H1 (cell line): ENCODE measurements around the gene ABHD17B. TPM values are rescaled to one million over a fixed set of nuclear protein-coding genes. Genes with fewer than 3 reads are reported as not detected.

Source experiments
- CTCF ChIA-PET: fragments of 300-600 bp; sonication (Branson Sonifier 250); formaldehyde crosslinking; loops from one replicate; lab custom pipeline; 2021; ENCODE audit not compliant: partially characterized antibody; lab: Charles Lee
- POLR2A ChIA-PET: fragments of 300-600 bp; sonication (Branson Sonifier 250); formaldehyde crosslinking; loops from one replicate; lab custom pipeline; 2021; ENCODE audit warnings: inconsistent platforms; ENCODE audit not compliant: partially characterized antibody; lab: Charles Lee
- DNase-seq, 2 experiments: peaks; one replicate each; pipeline versions ENCODE4 v3.0.0 to v3.0.0-alpha.2; 2010 to 2022; ENCODE audit warnings: low spot score in 2 of 2, low read depth in 1 of 2, mixed read lengths in 1 of 2
- FAIRE-seq: peaks from 2 replicates; lab custom pipeline; 2011; peaks lifted over from hg19 to GRCh38; lab: Jason Lieb, UNC
- H2AFZ ChIP-seq: 2 replicates; pipeline ENCODE4 v1.8.1; 2012; ENCODE audit warnings: low read length, inconsistent platforms
- H2AK5ac ChIP-seq: 2 replicates; pipeline ENCODE4 v1.6.1; 2013; ENCODE audit warnings: low read depth, low read length
- H2BK120ac ChIP-seq: replicated peaks from 2 replicates; pipeline ENCODE3; 2013; ENCODE audit warnings: low read depth, low read length, inconsistent platforms
- H2BK12ac ChIP-seq: 2 replicates; pipeline ENCODE4 v1.6.1; 2013; ENCODE audit warnings: low read depth, low read length
- H2BK15ac ChIP-seq: 2 replicates; pipeline ENCODE4 v1.6.1; 2013; ENCODE audit warnings: low read length
- H2BK20ac ChIP-seq: 2 replicates; pipeline ENCODE4 v1.6.1; 2013; ENCODE audit warnings: low read length
- H2BK5ac ChIP-seq: 2 replicates; pipeline ENCODE4 v1.6.1; 2013; ENCODE audit warnings: low read depth, low read length
- H3K14ac ChIP-seq: 2 replicates; pipeline ENCODE4 v1.6.1; 2013; ENCODE audit warnings: inconsistent platforms; ENCODE audit not compliant: insufficient read length
- H3K18ac ChIP-seq: 2 replicates; pipeline ENCODE4 v1.6.1; 2013; ENCODE audit warnings: low read length; ENCODE audit errors: extremely low read depth
- H3K23ac ChIP-seq: 2 replicates; pipeline ENCODE4 v1.6.1; 2013; ENCODE audit warnings: inconsistent platforms; ENCODE audit not compliant: insufficient read length
- H3K23me2 ChIP-seq: 2 replicates; pipeline ENCODE4 v1.6.1; 2013; ENCODE audit warnings: low read depth, low read length
- H3K27ac ChIP-seq: 2 replicates; pipeline ENCODE4 v1.6.1; 2011; ENCODE audit warnings: low read depth, low read length, inconsistent platforms
- H3K27me3 ChIP-seq, 4 experiments: replicated peaks in 1 of 4; 1 replicate in 1 of 4; 2 replicates in 3 of 4; pipeline versions ENCODE4 v1.6.1 to v1.8.1; 2011 to 2013; ENCODE audit warnings: low read length in 3 of 4, mild to moderate bottlenecking in 3 of 4, inconsistent platforms in 2 of 4, mixed read lengths in 2 of 4, moderate library complexity in 1 of 4; ENCODE audit not compliant: control insufficient read depth in 3 of 4, insufficient read depth in 3 of 4; ENCODE audit errors: extremely low read depth in 1 of 4
- H3K36me3 ChIP-seq, 4 experiments: 2 replicates each; pipeline versions ENCODE4 v1.6.1 to v1.8.1; 2011 to 2013; ENCODE audit warnings: mild to moderate bottlenecking in 4 of 4, low read length in 3 of 4, moderate library complexity in 2 of 4, control low read depth in 1 of 4, inconsistent platforms in 1 of 4; ENCODE audit not compliant: insufficient read depth in 4 of 4, control insufficient read depth in 2 of 4
- H3K4ac ChIP-seq: replicated peaks from 2 replicates; pipeline ENCODE3; 2013; ENCODE audit warnings: low read length, low read depth, mixed read lengths, inconsistent platforms; ENCODE audit not compliant: insufficient read length
- H3K4me1 ChIP-seq, 4 experiments: replicated peaks in 1 of 4; 1 replicate in 1 of 4; 2 replicates in 3 of 4; pipeline versions ENCODE4 v1.6.1 to v1.8.1; 2011 to 2013; ENCODE audit warnings: low read length in 3 of 4, inconsistent platforms in 2 of 4, mixed read lengths in 1 of 4; ENCODE audit not compliant: insufficient read depth in 4 of 4, control insufficient read depth in 3 of 4
- H3K4me2 ChIP-seq, 2 experiments: 2 replicates each; pipeline versions ENCODE4 v1.6.1 to v1.8.1; 2011 to 2013; ENCODE audit warnings: low read depth in 2 of 2, low read length in 2 of 2, control low read depth in 1 of 2, inconsistent platforms in 1 of 2, mild to moderate bottlenecking in 1 of 2; ENCODE audit not compliant: insufficient read depth in 1 of 2
- H3K4me3 ChIP-seq, 4 experiments: fragments of 200-600, 300-600 bp in 1 of 4; sonication (generic), shearing (Covaris generic), sonication (Bioruptor Twin) in 1 of 4; 2 replicates each; pipeline versions ENCODE4 v1.5.1 to v1.8.1; 2011 to 2016; ENCODE audit warnings: low read length in 4 of 4, low read depth in 3 of 4, control low read depth in 2 of 4, inconsistent platforms in 2 of 4, mild to moderate bottlenecking in 2 of 4, mixed read lengths in 1 of 4, moderate library complexity in 1 of 4; ENCODE audit not compliant: insufficient read depth in 2 of 4; ENCODE audit errors: extremely low read depth in 1 of 4
- H3K56ac ChIP-seq: replicated peaks from 2 replicates; pipeline ENCODE3; 2013; ENCODE audit warnings: low read depth, mild to moderate bottlenecking, mixed read lengths, low read length, inconsistent platforms; ENCODE audit not compliant: insufficient read length
- H3K79me1 ChIP-seq: 2 replicates; pipeline ENCODE4 v1.6.1; 2013; ENCODE audit warnings: low read depth, low read length, control low read depth
- H3K79me2 ChIP-seq, 2 experiments: 2 replicates each; pipeline versions ENCODE4 v1.6.1 to v1.8.1; 2012 to 2013; ENCODE audit warnings: low read length in 2 of 2, mild to moderate bottlenecking in 2 of 2, inconsistent platforms in 1 of 2; ENCODE audit not compliant: insufficient read depth in 2 of 2, control insufficient read depth in 1 of 2
- H3K9ac ChIP-seq, 4 experiments: replicated peaks in 1 of 4; 1 replicate in 1 of 4; 2 replicates in 3 of 4; pipeline versions ENCODE4 v1.6.1 to v1.8.1; 2011 to 2013; ENCODE audit warnings: low read depth in 3 of 4, low read length in 3 of 4, control low read depth in 2 of 4, mild to moderate bottlenecking in 2 of 4, moderate library complexity in 2 of 4, inconsistent platforms in 1 of 4; ENCODE audit errors: extremely low read depth in 1 of 4
- H3K9me3 ChIP-seq, 2 experiments: 2 replicates each; pipeline versions ENCODE4 v1.6.1 to v1.8.1; 2012 to 2013; ENCODE audit warnings: mild to moderate bottlenecking in 2 of 2, moderate library complexity in 2 of 2, control low read depth in 1 of 2, inconsistent platforms in 1 of 2, low read depth in 1 of 2, low read length in 1 of 2, mixed read lengths in 1 of 2; ENCODE audit not compliant: insufficient read depth in 2 of 2
- H4K20me1 ChIP-seq, 2 experiments: replicated peaks in 1 of 2; 2 replicates each; pipeline versions ENCODE3 to v1.8.1; 2011 to 2013; ENCODE audit warnings: inconsistent platforms in 2 of 2, low read length in 2 of 2, mild to moderate bottlenecking in 1 of 2; ENCODE audit not compliant: insufficient read depth in 2 of 2, control insufficient read depth in 1 of 2
- H4K5ac ChIP-seq: 2 replicates; pipeline ENCODE4 v1.6.1; 2013; ENCODE audit warnings: low read length, low read depth, mixed read lengths, inconsistent platforms; ENCODE audit not compliant: insufficient read length
- H4K8ac ChIP-seq: 2 replicates; pipeline ENCODE4 v1.8.0; 2013; ENCODE audit warnings: mild to moderate bottlenecking, moderate library complexity, low read length, inconsistent platforms; ENCODE audit not compliant: insufficient read depth; ENCODE audit errors: extremely low read depth
- H4K91ac ChIP-seq: replicated peaks from 2 replicates; pipeline ENCODE3; 2013; ENCODE audit warnings: low read length, mixed read lengths, inconsistent platforms; ENCODE audit not compliant: insufficient read length
- BACH1 ChIP-seq: IDR thresholded peaks from 2 replicates; pipeline ENCODE4 v1.6.1; 2012; ENCODE audit warnings: low read length, improper control_type of control experiment
- CBX8 ChIP-seq: fragments of 300-800, 300-1000 bp; sonication (generic); IDR thresholded peaks from 2 replicates; pipeline ENCODE4 v1.7.1; 2016; ENCODE audit warnings: low read depth, low read length, borderline replicate concordance
- EZH2 ChIP-seq: fragments of 200-600 bp; sonication (generic); IDR thresholded peaks from 2 replicates; pipeline ENCODE4 v1.7.1; 2012; ENCODE audit warnings: low read depth, mild to moderate bottlenecking, moderate library complexity, low read length, inconsistent platforms; ENCODE audit not compliant: severe bottlenecking
- HDAC2 ChIP-seq, 2 experiments: fragments of 300-600 bp in 1 of 2; sonication (generic) in 1 of 2; IDR thresholded peaks; 2 replicates each; pipeline ENCODE4 v1.6.1; 2011 to 2012; ENCODE audit warnings: low read depth in 2 of 2, low read length in 2 of 2, mild to moderate bottlenecking in 2 of 2, moderate library complexity in 2 of 2, borderline replicate concordance in 1 of 2, inconsistent platforms in 1 of 2
- MAX ChIP-seq: IDR thresholded peaks from 2 replicates; pipeline ENCODE4 v1.6.1; 2012; ENCODE audit warnings: inconsistent platforms
- NRF1 ChIP-seq: IDR thresholded peaks from 2 replicates; pipeline ENCODE4 v1.6.1; 2011; ENCODE audit warnings: mild to moderate bottlenecking, low read depth, low read length, improper control_type of control experiment
- WGBS, 2 experiments: shearing (Covaris generic) in 1 of 2; methylation state at CpG; one replicate each; pipeline versions ENCODE4 v1.1.6 to v1.1.7; 2013 to 2015; ENCODE audit warnings: low lambda C conversion rate in 2 of 2, mixed read lengths in 2 of 2, inconsistent platforms in 1 of 2, low coverage in 1 of 2, missing lambda C conversion rate in 1 of 2; ENCODE audit not compliant: insufficient replicate concordance in 2 of 2, insufficient coverage in 1 of 2, insufficient read length in 1 of 2; ENCODE audit errors: extremely low coverage in 1 of 2, missing lambda C conversion rate in 1 of 2; 5-methylcytosine and 5-hydroxymethylcytosine counted together
- polyA plus RNA-seq, 7 experiments: library from polyadenylated mRNA; depleted of rRNA in 3 of 7; stranded (reverse) in 5 of 7; unstranded in 2 of 7; fragments of >200 nt in 5 of 7; fragments of 200-250 nt in 2 of 7; gene quantifications; 1 replicate in 5 of 7; 2 replicates in 1 of 7; 4 replicates in 1 of 7; pipeline versions ENCODE4 v1.2.1 to v1.2.3, GENCODE V29; 2011 to 2013; ENCODE audit warnings: missing spikeins in 2 of 7, mixed read lengths in 2 of 7
- total RNA-seq: library from RNA; stranded (reverse); fragmentation: NEBNext Ultra II Directional; extraction: Animal tissue kit (Norgen Biotek cat#: 25700); gene quantifications from 2 replicates; pipeline ENCODE4 v1.2.1, GENCODE V29; 2021

ABHD17B gene
- total and polyA plus RNA-seq, 2 of the 8 experiments (the other 6 are each of a cell fraction or from before 2014, with no cell fraction given): 37.2 to 60.8 TPM

GRCh38 chr9:71830929-71831328, 80.1 kb downstream of the ABHD17B start:
- Histone ChIP-seq H3K27ac (no peak overlapping the region), H2AK5ac (no peak overlapping the region), H3K23ac (no peak overlapping the region), H4K20me1 (no peaks in the 10 kb centered on the region), H3K4ac (no peak overlapping the region), H3K79me1 (no peaks in the 10 kb centered on the region), H2BK20ac (no peak overlapping the region), H3K4me2 (no peak overlapping the region), H3K4me3 (no peak overlapping the region), H2BK15ac (no peak overlapping the region), H3K18ac (no peak overlapping the region), H3K9me3 (no peaks in the 10 kb centered on the region; a peak in 1 of 4 replicates), H4K5ac (no peak overlapping the region), H3K4me1 (no peaks in the 10 kb centered on the region), H2AFZ (no peak overlapping the region), H3K56ac (no peak overlapping the region), H3K14ac (no peak overlapping the region), H2BK120ac (no peak overlapping the region), H3K23me2 (no peaks in the 10 kb centered on the region), H3K36me3 (no peaks in the 10 kb centered on the region), H3K27me3 (no peaks in the 10 kb centered on the region), H2BK12ac (no peak overlapping the region), H4K91ac (no peak overlapping the region), H2BK5ac (no peak overlapping the region), H3K9ac (no peak overlapping the region), H4K8ac (no peak overlapping the region), H3K79me2 (no peaks in the 10 kb centered on the region)
- FAIRE-seq: no peak
- DNase-seq: no peak
- 75% methylated on average over 1 of the region's 1 CpG; no CpG with 5 or more reads in 1 of the 2 experiments for WGBS, 2 experiments
- ChIA-PET POLR2A (no interaction called here), CTCF (interaction anchor here (2.3 kb wide), 1 partner anchor 11 kb away, joined by 13 read pairs; no protein-coding TSS in a partner anchor)
- no peak for TF ChIP-seq NRF1
- TF ChIP-seq BACH1: no peak
- TF ChIP-seq MAX: no peak
- TF ChIP-seq HDAC2 (IDR thresholded peaks at IDR 0.05; ENCODE audit: borderline replicate concordance in 1 of 2, low read depth in 2 of 2, low read length in 2 of 2): no peak
- TF ChIP-seq CBX8: no peak
- no peak for TF ChIP-seq EZH2
